AG10803 (cell line): Measurements from ENCODE around the gene CCDC167.

Source experiments
- DNase-seq: peaks from one replicate; pipeline ENCODE4 v3.0.0; 2010; ENCODE audit warnings: low read depth
- H3K4me3 ChIP-seq: 2 replicates; pipeline ENCODE4 v1.5.1; 2011; ENCODE audit warnings: mild to moderate bottlenecking, low read length, control low read depth
- CTCF ChIP-seq: conservative IDR thresholded peaks from 2 replicates; pipeline ENCODE4 v1.5.1; 2011; ENCODE audit warnings: mild to moderate bottlenecking, low read length, control low read depth, inconsistent platforms

Gene CCDC167

GRCh38 chr6:37530297-37530696 lies 30.6 kb upstream of the CCDC167 start:
- DNase-seq: no peak
- no peak overlapping the region for H3K4me3 ChIP-seq
- TF ChIP-seq CTCF: no peak

- no peak overlapping the region for H3K4me3 ChIP-seq
- no peak for TF ChIP-seq CTCF
Observed at GRCh38 chr6:37528541-37528940, 28.8 kb upstream of the CCDC167 start.

GRCh38 chr6:37525460-37526357 lies 26.0 kb upstream of the CCDC167 start:
- no peak for TF ChIP-seq CTCF
- no peak overlapping the region for H3K4me3 ChIP-seq
- DNase-seq: no peak

More at GRCh38 chr6:37528541-37528940, 28.8 kb upstream of the CCDC167 start:
- no peak for DNase-seq

GRCh38 chr6:37524970-37525318 lies 25.3 kb upstream of the CCDC167 start:
- no peak for TF ChIP-seq CTCF
- DNase-seq: no peak

GRCh38 chr6:37524025-37524969 lies 24.6 kb upstream of the CCDC167 start:
- DNase-seq: no peak
- no peak overlapping the region for H3K4me3 ChIP-seq
- TF ChIP-seq CTCF: no peak

More at GRCh38 chr6:37524970-37525318, 25.3 kb upstream of the CCDC167 start:
- no peak overlapping the region for H3K4me3 ChIP-seq

- no peak for DNase-seq
- TF ChIP-seq CTCF: no peak
- no peak overlapping the region for H3K4me3 ChIP-seq
Observed at GRCh38 chr6:37523412-37523811, 23.7 kb upstream of the CCDC167 start.
